ENCODE data around the gene TAOK1.

Gene TAOK1

GRCh38 chr17:29379084-29379991 is 10.8 kb upstream of the TAOK1 start:
- DNase-seq = no peak

GRCh38 chr17:29383686-29384085 is 6.5 kb upstream of the TAOK1 start:
- DNase-seq = no peak

GRCh38 chr17:29384901-29385300 is 5.3 kb upstream of the TAOK1 start:
- no peak for DNase-seq

- no peak for DNase-seq
These were observed 3.4 kb upstream of the TAOK1 start for GRCh38 chr17:29386760-29387159.

GRCh38 chr17:29388937-29389336 is 1.2 kb upstream of the TAOK1 start:
- no peak for DNase-seq

- DNase-seq = no peak
These were observed 878 bp downstream of the TAOK1 start for GRCh38 chr17:29390851-29391631.

GRCh38 chr17:29393436-29393835 is 3.3 kb downstream of the TAOK1 start:
- DNase-seq = no peak

GRCh38 chr17:29394761-29395160 is 4.6 kb downstream of the TAOK1 start:
- DNase-seq = no peak

GRCh38 chr17:29396066-29396465 is 5.9 kb downstream of the TAOK1 start:
- no peak for DNase-seq

- no peak for DNase-seq
These were observed 9.5 kb downstream of the TAOK1 start for GRCh38 chr17:29399634-29400033.

- no peak for DNase-seq
These were observed 10.7 kb downstream of the TAOK1 start for GRCh38 chr17:29400818-29401217.

- no peak for DNase-seq
These were observed 11.1 kb downstream of the TAOK1 start for GRCh38 chr17:29401258-29401657.

GRCh38 chr17:29407856-29408255 is 17.7 kb downstream of the TAOK1 start:
- no peak for DNase-seq

- DNase-seq = no peak
These were observed 19.8 kb downstream of the TAOK1 start for GRCh38 chr17:29409963-29410362.

GRCh38 chr17:29412780-29413565 is 22.8 kb downstream of the TAOK1 start:
- no peak for DNase-seq

- DNase-seq = no peak
These were observed 30.0 kb downstream of the TAOK1 start for GRCh38 chr17:29420128-29420527.

GRCh38 chr17:29430275-29430674 is 40.1 kb downstream of the TAOK1 start:
- no peak for DNase-seq

- DNase-seq = no peak
These were observed 43.4 kb downstream of the TAOK1 start for GRCh38 chr17:29433541-29433940.

GRCh38 chr17:29434550-29434949 is 44.4 kb downstream of the TAOK1 start:
- no peak for DNase-seq

- no peak for DNase-seq
These were observed 52.3 kb downstream of the TAOK1 start for GRCh38 chr17:29442451-29442850.

GRCh38 chr17:29443041-29443739 is 53.0 kb downstream of the TAOK1 start:
- no peak for DNase-seq

- no peak for DNase-seq
These were observed 54.4 kb downstream of the TAOK1 start for GRCh38 chr17:29444589-29444988.

- DNase-seq = no peak
These were observed 55.7 kb downstream of the TAOK1 start for GRCh38 chr17:29445844-29446243.

Measured in NCI-H2029 (cell line).